Adrenal gland (tissue), 12 donors: Measurements from ENCODE around the gene ADARB2. TPM values are rescaled to one million over a fixed set of nuclear protein-coding genes. Genes with fewer than 3 reads are reported as not detected.

Experiments used
- DNase-seq, 7 donors: peaks; one replicate each; pipeline ENCODE4 v3.0.0-alpha.2; 2019 to 2020
- H3K27ac ChIP-seq, 5 donors: fragments of 200-600 bp; sonication (generic) in 4 of 5; 1 replicate in 3 of 5; 2 replicates in 2 of 5; pipeline versions ENCODE4 v1.5.1 to v1.8.0; 2016 to 2020; ENCODE audit warnings: mild to moderate bottlenecking in 1 of 5
- H3K27me3 ChIP-seq: fragments of 200-600 bp; 2 replicates; pipeline ENCODE4 v1.8.0; 2021
- H3K36me3 ChIP-seq, 2 donors: fragments of 200-600 bp; replicated peaks in 1 of 2; 1 replicate in 1 of 2; 2 replicates in 1 of 2; pipeline versions ENCODE4 v1.5.1 to v1.8.0; 2018 to 2022
- H3K4me1 ChIP-seq, 2 donors: fragments of 200-600 bp; replicated peaks in 1 of 2; 1 replicate in 1 of 2; 2 replicates in 1 of 2; pipeline versions ENCODE4 v1.5.1 to v1.8.0; 2018 to 2021
- H3K4me3 ChIP-seq, 4 donors: fragments of 200-600 bp; sonication (generic) in 3 of 4; one replicate each; pipeline ENCODE4 v1.5.1; 2016 to 2018
- H3K9me3 ChIP-seq, 3 donors: fragments of 200-600 bp; sonication (generic) in 1 of 3; replicated peaks in 1 of 3; 1 replicate in 2 of 3; 2 replicates in 1 of 3; pipeline versions ENCODE4 v1.5.1 to v1.8.0; 2016 to 2021
- CTCF ChIP-seq, 6 experiments: fragments of 450-650 bp in 4 of 6; fragments of 200-600 bp in 2 of 6; sonication (generic) in 1 of 6; IDR thresholded peaks; 1 replicate in 5 of 6; 2 replicates in 1 of 6; pipeline versions ENCODE4 v1.5.1 to v1.8.0; 2016 to 2021; ENCODE audit warnings: antibody characterized with exemption in 6 of 6, mild to moderate bottlenecking in 2 of 6, moderate library complexity in 1 of 6
- POLR2A ChIP-seq, 2 donors: fragments of 450-650 bp; IDR thresholded peaks; one replicate each; pipeline ENCODE4 v1.6.1; 2017; ENCODE audit warnings: antibody characterized with exemption in 2 of 2, mild to moderate bottlenecking in 2 of 2, moderate library complexity in 1 of 2
- WGBS, 4 donors: extraction: QIAGEN DNeasy Blood & Tissue Kit in 2 of 4; methylation state at CpG; one replicate each; pipeline versions ENCODE4 v1.1.5 to v1.1.7; 2013 to 2017; 5-methylcytosine and 5-hydroxymethylcytosine counted together
- intact Hi-C, 2 donors: fragments of 100-400 bp; cut with DNase I; formaldehyde crosslinking; loops; one replicate each; pipeline versions ENCODE4 v1.14.1 to v1.15.0; 2022 to 2023
- polyA plus RNA-seq, 3 donors: library from polyadenylated mRNA; stranded (reverse); fragments of 200-250 nt in 2 of 3; fragments of 350-450 nt in 1 of 3; fragmentation: Illumina TruSeq in 1 of 3; extraction: RNeasy Lipid Tissue Mini Kit (QIAGEN cat#74804) in 1 of 3; gene quantifications; one replicate each; pipeline ENCODE4 v1.2.3, GENCODE V29; 2013 to 2014
- total RNA-seq, 9 donors: library from RNA; depleted of rRNA in 4 of 9; stranded (reverse); fragments of >200 nt in 4 of 9; fragments of 120-200 nt in 1 of 9; fragmentation: NEBNext Ultra II Directional in 1 of 9; extraction: Animal tissue kit (Norgen Biotek cat#: 25700) in 1 of 9; gene quantifications; one replicate each; pipeline versions ENCODE4 v1.1.0 to v1.2.4, GENCODE V29; 2013 to 2023
- donor health status: healthy with polysubstance abuse.
- donor health status: Bipolar disorder and iron deficiency.
- donor health status: DM: yes; HTN: yes; CAD: no.
- donor health status: DM: no; HTN: no; CAD: no.
- donor health status: DM: no; HTN: no; CAD: no.
- donor health status: DM: yes; HTN: yes; CAD: no.

Gene ADARB2
- total and polyA plus RNA-seq, 12 donors, result 0.14 to 3.1 (median 0.91) TPM

- Histone ChIP-seq H3K4me1 (no peaks in the 10 kb centered on the region), H3K27me3 (no peaks in the 10 kb centered on the region), H3K4me3 (no peak overlapping the region), H3K36me3 (no peaks in the 10 kb centered on the region), H3K9me3 (no peaks in the 10 kb centered on the region), H3K27ac (no peak overlapping the region)
- TF ChIP-seq POLR2A (IDR thresholded peaks at IDR 0.05), result no peak
- TF ChIP-seq CTCF (IDR thresholded peaks at IDR 0.05), result no peak
- intact Hi-C loops, result no loop called here
- peak in 1 of 7 donors; percentile 13 for DNase-seq
- 76 to 80% (median 78%) methylated on average over 14 to 16 of the region's 16 CpGs for WGBS, 4 donors
Measured at GRCh38 chr10:1211844-1212570, 525.3 kb downstream of the ADARB2 start.

DNA sequence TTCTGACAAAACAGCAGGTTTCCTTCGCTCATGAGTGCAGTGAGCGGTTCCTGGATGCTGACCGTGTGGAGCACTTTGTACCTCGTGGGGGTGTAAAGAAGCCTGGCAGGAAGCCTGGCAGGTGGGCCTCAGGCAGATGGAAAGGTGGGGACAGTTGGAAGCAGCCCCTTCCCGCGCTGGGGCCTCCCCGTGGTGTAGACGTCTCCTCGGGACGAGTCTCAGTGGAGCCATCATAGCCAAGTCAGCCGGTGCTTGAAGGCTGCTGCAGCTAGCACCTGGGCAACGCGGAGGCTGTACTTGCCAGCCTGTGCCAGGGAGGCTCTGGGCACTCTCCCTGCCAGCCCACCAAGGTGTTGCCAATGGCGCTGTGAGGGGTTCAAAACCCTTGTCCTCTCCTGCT lies 526.7 kb downstream of the ADARB2 start:
- Histone ChIP-seq H3K4me1 (no peaks in the 10 kb centered on the region), H3K27me3 (no peaks in the 10 kb centered on the region), H3K4me3 (no peak overlapping the region), H3K9me3 (no peaks in the 10 kb centered on the region), H3K36me3 (no peaks in the 10 kb centered on the region), H3K27ac (no peak overlapping the region)
- intact Hi-C loops, result no loop called here
- TF ChIP-seq POLR2A (IDR thresholded peaks at IDR 0.05) (no peak), CTCF (IDR thresholded peaks at IDR 0.05) (no peak)
- DNase-seq, result peak in 1 of 7 donors; percentile 46
- WGBS, 4 donors, result 53 to 79% (median 68%) methylated on average over 8 to 14 of the region's 14 CpGs

DNA sequence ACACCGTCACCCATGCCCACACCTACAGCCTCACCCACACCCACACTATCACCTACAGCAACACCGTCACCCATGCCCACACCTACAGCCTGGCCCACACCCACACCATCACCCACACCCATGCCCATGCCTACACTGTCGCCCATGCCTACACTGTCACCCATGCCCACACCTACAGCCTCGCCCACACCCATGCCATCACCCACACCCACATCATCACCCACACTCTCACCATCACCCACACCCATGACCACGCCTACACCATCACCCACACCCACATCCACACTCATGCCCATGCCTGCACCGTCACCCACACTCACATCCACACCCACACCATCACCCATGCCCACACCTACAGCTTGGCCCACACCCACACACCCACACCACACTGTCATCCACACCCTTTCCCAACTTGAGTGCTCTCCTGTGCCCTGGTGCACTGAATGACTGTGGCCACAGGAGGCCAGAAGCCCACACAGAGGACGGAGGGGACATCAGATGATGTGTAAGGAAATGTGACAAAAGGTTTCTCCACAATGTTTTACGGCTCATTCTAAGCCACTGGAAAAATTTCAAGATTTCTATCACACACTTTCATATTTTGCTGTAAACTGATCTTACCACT lies 527.9 kb downstream of the ADARB2 start:
- 81 to 92% (median 86%) methylated on average over 8 of the region's 8 CpGs for WGBS, 4 donors
- TF ChIP-seq CTCF (IDR thresholded peaks at IDR 0.05) (no peak), POLR2A (IDR thresholded peaks at IDR 0.05) (no peak)
- no peak for DNase-seq
- Histone ChIP-seq H3K27ac (no peak overlapping the region), H3K4me3 (no peak overlapping the region), H3K36me3 (no peaks in the 10 kb centered on the region), H3K9me3 (no peaks in the 10 kb centered on the region), H3K4me1 (no peaks in the 10 kb centered on the region), H3K27me3 (no peaks in the 10 kb centered on the region)
- intact Hi-C loops, result no loop called here

DNA sequence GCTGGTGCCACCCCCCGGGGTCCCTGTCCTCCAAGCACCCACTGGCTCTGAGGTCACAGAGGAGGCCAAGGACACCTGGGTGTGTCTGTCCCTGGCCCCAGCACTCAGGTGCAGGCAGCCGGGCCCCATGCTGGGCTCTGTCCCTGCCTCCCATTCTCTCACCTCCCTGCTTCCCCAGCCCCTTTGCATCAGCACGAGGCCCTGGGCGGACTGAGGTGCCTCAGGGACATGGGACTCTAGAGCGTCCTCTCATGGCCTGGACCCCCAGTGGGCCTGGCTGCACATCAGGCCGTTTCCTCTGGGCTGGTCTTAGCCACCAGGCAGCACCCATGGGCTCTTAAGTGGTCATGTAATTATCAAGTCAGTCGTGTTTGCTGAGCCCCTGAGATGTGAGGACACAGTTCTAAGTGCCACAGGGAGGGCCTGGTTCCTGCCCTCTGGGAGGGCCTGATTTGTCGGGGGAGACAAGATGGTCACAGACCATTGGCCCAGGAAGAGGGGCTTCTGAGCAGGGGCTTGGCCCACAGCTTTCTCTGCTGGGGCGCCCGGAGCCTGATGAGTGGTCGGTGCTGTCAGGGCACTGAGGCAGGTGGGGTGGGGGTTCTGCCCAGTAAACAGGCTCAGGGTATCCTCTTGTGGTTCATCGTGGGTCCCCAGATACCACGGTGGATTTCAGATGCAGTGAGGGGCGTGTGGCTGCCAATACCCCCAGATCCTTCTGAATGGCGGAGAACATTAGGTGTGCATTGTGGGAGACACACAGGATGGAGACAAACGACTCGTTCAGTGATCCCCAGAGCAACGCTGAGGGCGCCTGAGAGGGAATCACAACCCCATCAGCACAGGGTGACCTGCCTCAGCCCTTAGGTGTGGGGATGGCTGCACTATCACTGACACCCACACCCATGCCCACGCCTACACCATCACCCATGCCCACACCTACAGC lies 528.7 kb downstream of the ADARB2 start:
- Histone ChIP-seq H3K4me3 (no peak overlapping the region), H3K27me3 (no peaks in the 10 kb centered on the region), H3K36me3 (no peaks in the 10 kb centered on the region), H3K27ac (no peak overlapping the region), H3K4me1 (no peaks in the 10 kb centered on the region), H3K9me3 (no peaks in the 10 kb centered on the region)
- no peak for TF ChIP-seq CTCF (IDR thresholded peaks at IDR 0.05)
- no peak for TF ChIP-seq POLR2A (IDR thresholded peaks at IDR 0.05)
- DNase-seq, result peak in 1 of 7 donors; percentile 43
- intact Hi-C loops, result no loop called here
- WGBS, 4 donors, result 85 to 89% (median 86%) methylated on average over 9 to 20 of the region's 20 CpGs
